Hypothalamus (tissue), 51 donors: Measurements from ENCODE around the gene TRPV3.
A peak's percentile ranks its signal among the peaks of the same experiment; 100 is the strongest.
"Not testable (repeated sequence)": the region's sequence is repeated elsewhere in the genome, so short reads cannot be mapped to it uniquely, and the experiment has no call there.

Experiments used
- DNase-seq, 51 donors: peaks; one replicate each; lab custom pipeline; 2025; lab: John Stamatoyannopoulos, UW

TRPV3 gene

DNA sequence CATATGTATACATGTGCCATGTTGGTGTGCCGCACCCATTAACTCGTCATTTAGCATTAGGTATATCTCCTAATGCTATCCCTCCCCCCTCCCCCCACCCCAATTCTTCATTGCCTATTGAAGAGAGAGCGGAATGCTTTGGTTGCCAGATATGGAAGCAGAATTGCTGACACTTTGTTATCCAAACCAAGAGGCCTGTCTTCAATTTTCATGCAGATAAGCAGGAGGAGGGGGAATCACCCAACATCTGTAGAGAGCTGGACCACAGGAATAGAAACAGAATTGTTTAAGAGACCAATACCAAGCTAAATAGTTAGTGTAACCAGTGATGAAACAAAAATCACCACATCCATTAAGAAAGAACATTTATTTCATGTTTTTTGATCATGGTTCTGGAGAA, 74.8 kb downstream of the TRPV3 start:
- no peak for DNase-seq

DNA sequence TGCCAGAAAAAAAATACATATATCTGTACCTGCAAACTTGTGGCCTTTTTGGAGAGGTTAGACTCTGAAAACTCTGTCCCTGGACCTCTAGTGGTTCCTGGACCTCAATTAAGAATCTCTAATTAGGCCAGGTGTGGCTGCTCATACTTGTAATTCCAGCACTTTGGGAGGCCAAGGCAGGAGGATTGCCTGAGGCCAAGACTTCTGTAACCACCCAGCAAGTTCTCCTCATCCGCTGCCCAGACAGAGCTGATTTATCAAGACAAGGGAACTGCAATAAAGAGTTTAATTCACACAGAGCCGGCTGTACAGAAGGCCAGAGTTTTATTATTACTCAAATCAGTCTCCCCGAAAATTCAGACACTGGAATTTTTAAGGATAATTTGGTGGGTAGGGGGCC, 77.6 kb downstream of the TRPV3 start:
- no peak for DNase-seq

DNA sequence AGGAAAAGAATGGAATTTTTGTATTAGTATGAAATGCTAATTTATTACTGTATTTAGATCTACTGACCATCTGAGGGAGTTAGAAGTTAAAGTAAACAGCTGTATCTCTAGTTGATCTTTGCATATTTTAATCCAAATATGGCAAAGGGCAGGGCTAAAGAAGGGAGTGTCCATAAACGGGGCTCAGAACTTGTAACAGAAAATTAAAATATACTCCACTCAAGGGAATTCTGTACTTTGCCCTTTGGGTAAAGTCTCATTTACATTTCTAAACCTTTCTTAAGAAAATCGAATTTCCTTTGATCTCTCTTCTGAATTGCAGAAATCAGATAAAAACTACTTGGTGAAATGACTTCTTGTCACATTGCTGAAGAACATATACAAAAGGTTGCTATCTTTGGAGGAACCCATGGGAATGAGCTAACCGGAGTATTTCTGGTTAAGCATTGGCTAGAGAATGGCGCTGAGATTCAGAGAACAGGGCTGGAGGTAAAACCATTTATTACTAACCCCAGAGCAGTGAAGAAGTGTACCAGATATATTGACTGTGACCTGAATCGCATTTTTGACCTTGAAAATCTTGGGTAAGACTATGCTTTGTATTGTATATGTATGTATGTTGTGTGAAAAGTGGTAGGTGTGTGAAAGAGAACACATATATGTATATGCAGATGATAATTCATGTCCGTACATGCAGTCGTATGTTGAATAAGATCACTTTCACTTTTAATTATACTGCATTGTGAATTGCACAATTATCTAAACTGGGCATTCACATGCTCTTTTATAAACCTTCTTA, 81.6 kb downstream of the TRPV3 start, which contains the start of gene ASPA:
Gene ASPA (plus strand): TSS at position 186 of the 799 bp plus-strand sequence. CDS start 163 bp downstream, at position 349.
- DNase-seq = peak in 1 of 51 donors; percentile 64

DNA sequence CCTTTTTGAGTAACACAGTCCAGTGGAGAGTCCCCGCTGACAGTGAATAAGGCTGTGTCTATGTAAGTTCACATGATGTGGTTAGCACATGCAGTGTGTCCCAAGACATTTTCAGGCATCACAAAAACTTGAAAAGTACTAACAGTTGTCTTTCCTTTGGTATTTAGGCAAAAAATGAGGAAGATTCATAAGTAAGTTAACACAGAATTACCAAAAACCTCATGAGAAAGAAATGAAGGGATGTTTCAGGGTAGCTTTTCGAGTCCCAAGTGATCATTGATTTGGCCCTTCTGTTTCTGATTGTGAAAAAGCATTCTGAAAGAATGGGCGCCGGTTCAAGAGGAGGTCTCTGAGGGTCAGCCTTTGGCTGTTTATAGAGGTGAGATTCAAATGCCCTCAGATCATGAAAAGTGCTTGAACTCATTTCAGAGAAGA, 82.3 kb downstream of the TRPV3 start:
- peak in 1 of 51 donors; percentile 82 for DNase-seq

DNA sequence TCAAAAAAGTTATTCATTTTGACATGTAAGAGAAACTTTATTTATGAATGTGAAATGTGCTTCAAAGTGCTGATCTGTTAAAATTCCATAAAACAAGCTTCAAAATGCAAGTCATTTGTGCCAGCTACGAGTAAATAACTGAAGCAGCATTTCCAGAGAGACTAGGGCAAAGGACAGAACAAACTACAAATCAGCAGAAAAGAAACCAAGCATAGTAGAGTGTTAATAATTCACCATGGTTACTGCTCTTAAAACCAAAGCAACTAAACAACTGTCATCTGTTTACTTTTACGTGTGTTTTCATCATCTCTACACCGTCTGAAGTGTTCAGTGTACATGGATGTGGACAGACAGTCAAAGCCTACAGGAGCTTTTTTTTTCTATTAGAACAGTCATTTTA, 83.4 kb downstream of the TRPV3 start:
- DNase-seq = peak in 1 of 51 donors; percentile 27

DNA sequence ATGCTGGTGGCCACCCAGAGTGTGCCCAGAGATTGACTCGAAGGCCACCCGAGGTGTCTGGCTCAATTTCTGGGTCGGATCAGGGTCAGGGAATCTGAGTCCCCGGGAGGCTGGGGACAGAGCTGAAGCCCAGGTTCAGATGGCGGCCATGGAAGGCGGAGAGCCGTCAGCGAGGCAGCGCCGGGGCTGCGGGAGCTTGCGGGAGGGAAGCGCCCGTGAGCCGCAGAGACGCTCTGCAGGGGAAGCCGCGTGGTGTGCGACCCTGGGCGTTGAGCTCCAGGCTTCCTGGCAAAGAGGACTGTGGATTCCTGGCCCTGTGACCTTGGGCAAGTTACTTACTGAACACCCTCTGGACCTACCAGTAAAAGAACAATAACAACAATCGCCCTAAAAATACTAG, 85.5 kb downstream of the TRPV3 start:
- no peak for DNase-seq

DNA sequence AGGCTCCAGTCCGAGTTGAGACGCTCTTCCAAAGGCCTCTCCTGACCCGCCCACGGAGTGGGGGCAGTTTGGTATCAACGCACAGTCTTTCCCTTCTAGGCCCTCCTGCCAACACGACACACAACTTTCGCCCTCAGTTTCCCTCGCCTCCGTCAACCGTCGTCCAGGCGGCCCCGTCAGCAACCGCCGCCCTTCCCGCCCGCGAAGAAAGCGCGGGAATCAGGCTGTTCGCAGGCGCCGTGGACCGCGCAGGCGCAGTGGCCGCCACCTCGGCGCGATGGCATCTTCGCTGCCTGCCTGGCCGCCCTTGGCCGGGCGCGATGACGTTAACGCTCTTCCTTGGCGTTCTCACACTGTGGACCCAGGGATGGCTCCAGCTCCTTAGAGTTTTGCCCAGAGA, 86.0 kb downstream of the TRPV3 start, which contains the start of gene SPATA22:
Gene SPATA22 (minus strand): TSS at position 221 of the 400 bp plus-strand sequence. CDS start 2,494 bp downstream, outside the sequence.
- no peak for DNase-seq

DNA sequence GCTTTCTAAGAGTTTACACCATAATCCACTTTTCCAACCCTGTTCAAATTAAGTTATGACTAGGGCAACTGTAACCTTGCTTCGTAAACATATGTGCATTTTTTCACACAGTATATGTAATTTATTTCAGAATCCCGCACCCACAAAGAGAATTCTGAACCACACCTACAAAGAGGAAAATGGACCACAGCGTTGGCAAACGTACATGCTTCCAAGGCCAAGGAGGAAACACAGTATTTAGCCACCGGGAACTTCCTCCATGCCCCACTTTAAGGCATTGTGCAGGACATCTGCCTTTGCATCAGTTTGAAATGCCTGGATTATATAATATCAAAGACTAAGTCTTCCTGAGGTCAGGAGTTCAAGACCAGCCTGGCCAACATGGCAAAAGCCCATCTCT, 88.1 kb downstream of the TRPV3 start:
- DNase-seq = no peak

DNA sequence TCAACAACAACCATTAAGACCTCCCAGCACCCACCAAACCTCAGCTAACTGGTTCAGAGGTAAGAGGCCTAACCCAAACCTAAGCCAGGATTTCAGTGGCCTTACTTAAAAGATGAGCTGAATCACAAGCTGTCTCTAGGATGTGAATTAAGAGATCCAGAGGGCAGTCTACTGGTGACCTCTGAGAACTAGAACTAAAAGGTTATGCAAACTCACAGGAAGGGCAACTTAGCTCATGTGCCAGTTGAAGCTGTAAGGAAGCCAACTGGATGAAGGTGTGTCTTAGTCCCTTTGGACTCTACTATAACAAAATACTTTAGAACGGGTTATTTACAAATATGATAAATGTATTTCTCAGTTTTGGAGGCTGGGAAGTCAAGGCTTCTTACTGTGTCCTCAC, 91.3 kb downstream of the TRPV3 start:
- DNase-seq = not testable (repeated sequence)
